Lower leg skin (tissue), 3 donors: Measurements from ENCODE around the gene FAM107A.

Source experiments
- CTCF ChIP-seq, 3 donors: fragments of 450-650 bp; IDR thresholded peaks; one replicate each; pipeline ENCODE4 v1.5.1; 2016; ENCODE audit warnings: antibody characterized with exemption in 3 of 3, mild to moderate bottlenecking in 3 of 3, moderate library complexity in 2 of 3
- POLR2A ChIP-seq, 2 donors: fragments of 450-650 bp; IDR thresholded peaks; one replicate each; pipeline ENCODE4 v1.6.1; 2016 to 2017; ENCODE audit warnings: antibody characterized with exemption in 2 of 2, mild to moderate bottlenecking in 1 of 2, moderate library complexity in 1 of 2

GRCh38 chr3:58584690-58585004, 7.5 kb upstream of the FAM107A start:
- TF ChIP-seq CTCF (IDR thresholded peaks at IDR 0.05) (no peak), POLR2A (IDR thresholded peaks at IDR 0.05) (no peak)
